ENCODE data around the gene STK32B.

DNA sequence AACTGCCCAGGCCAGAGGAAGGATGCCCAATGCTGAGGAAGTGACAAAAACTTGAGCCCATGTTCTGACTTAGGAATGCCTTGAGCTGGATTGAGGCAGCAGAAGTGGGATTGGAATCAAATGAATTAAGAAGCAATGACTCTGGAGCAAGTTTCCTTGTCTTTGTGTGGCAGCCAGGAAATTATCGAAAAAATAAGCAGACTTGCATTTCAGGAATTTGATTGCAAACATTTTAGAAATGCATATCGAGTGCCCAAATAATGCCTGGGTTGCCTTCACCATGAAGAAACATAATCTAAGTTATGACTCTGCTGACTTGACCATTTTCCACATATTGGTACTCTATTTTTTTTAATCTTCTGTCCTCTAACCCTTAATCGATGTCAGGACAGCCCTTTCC is 41.5 kb upstream of the STK32B start:
- TF ChIP-seq EZH2 (IDR thresholded peaks at IDR 0.05; ENCODE audit: borderline replicate concordance, low read depth, low read length, poor library complexity, severe bottlenecking) (no peak), CTCF (conservative IDR thresholded peaks at IDR 0.05; ENCODE audit: low read depth, low read length) (no peak)

Data from A673 (cell line).